Measurements from ENCODE around the gene SHC2. TPM values are rescaled to one million over a fixed set of nuclear protein-coding genes. Genes with fewer than 3 reads are reported as not detected.
A peak's percentile ranks its signal among the peaks of the same experiment; 100 is the strongest.

The SHC2 gene
- total and polyA plus RNA-seq, 2 donors from 2014 or later, result 10.7 to 24.4 TPM

DNA sequence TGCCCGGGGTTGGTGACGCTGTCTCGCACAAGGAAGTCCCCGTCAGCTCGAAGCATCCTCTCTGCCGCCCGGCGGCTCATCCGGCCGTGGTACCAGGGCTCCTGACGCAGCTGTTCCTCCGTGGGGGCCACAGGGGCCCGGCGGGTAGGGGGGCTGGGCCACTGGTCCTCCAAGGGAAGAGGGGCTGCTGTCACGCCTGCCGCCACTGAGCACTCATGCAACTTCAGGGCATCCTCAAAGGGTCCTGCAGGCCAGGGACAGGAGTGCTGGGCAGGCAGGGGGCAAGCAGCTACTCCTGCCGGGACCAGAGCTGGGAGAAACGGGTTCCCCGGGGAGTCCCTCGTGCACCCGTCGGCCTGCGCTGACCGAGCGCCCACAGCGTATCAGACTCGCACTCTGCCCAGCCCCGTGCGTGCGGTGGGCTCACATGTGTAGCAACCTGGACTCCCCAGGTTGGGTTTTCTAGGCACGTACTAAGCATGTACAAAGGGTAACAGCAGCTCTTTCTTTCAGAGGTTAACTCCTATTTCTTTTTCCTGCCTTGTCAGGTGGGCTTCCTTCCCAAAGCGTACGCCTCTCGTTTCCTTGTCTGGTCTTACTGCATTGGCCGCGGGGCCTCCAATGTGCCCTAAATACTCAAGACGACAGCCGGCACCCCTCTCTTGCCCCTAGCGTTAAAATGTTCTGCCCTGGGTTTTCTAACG is 38.5 kb downstream of the SHC2 start:
- no peak for FAIRE-seq
- TF ChIP-seq, protein P1, sequence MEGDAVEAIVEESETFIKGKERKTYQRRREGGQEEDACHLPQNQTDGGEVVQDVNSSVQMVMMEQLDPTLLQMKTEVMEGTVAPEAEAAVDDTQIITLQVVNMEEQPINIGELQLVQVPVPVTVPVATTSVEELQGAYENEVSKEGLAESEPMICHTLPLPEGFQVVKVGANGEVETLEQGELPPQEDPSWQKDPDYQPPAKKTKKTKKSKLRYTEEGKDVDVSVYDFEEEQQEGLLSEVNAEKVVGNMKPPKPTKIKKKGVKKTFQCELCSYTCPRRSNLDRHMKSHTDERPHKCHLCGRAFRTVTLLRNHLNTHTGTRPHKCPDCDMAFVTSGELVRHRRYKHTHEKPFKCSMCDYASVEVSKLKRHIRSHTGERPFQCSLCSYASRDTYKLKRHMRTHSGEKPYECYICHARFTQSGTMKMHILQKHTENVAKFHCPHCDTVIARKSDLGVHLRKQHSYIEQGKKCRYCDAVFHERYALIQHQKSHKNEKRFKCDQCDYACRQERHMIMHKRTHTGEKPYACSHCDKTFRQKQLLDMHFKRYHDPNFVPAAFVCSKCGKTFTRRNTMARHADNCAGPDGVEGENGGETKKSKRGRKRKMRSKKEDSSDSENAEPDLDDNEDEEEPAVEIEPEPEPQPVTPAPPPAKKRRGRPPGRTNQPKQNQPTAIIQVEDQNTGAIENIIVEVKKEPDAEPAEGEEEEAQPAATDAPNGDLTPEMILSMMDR (IDR thresholded peaks at IDR 0.05; ENCODE audit: borderline replicate concordance, extremely low read depth, insufficient read depth), result no peak
- no peaks in the 10 kb centered on the region for H3K36me3 ChIP-seq (ENCODE audit: control insufficient read depth in 2 of 3, insufficient read depth in 3 of 3, low read length in 3 of 3)
- intact Hi-C loops (cut with DNase I), result no loop called here
- no peaks in the 10 kb centered on the region for H3K9me3 ChIP-seq (ENCODE audit: control insufficient read depth in 2 of 3, insufficient read depth in 1 of 3, low read length in 3 of 3)
- no peak overlapping the region for H3K4me3 ChIP-seq (ENCODE audit: low read length in 3 of 3)
- no peak overlapping the region for H3K27ac ChIP-seq (ENCODE audit: low read depth in 2 of 2, low read length in 2 of 2)
- no peaks in the 10 kb centered on the region for H3K4me1 ChIP-seq (ENCODE audit: control insufficient read depth in 2 of 3, insufficient read depth in 2 of 3, low read depth in 1 of 3, low read length in 3 of 3)
- no peak overlapping the region for H3K9ac ChIP-seq (ENCODE audit: low read length in 3 of 3)
- DNase-seq, result no peak
- no peaks in the 10 kb centered on the region for H3K27me3 ChIP-seq (ENCODE audit: control insufficient read depth, insufficient read depth, low read length)

DNA sequence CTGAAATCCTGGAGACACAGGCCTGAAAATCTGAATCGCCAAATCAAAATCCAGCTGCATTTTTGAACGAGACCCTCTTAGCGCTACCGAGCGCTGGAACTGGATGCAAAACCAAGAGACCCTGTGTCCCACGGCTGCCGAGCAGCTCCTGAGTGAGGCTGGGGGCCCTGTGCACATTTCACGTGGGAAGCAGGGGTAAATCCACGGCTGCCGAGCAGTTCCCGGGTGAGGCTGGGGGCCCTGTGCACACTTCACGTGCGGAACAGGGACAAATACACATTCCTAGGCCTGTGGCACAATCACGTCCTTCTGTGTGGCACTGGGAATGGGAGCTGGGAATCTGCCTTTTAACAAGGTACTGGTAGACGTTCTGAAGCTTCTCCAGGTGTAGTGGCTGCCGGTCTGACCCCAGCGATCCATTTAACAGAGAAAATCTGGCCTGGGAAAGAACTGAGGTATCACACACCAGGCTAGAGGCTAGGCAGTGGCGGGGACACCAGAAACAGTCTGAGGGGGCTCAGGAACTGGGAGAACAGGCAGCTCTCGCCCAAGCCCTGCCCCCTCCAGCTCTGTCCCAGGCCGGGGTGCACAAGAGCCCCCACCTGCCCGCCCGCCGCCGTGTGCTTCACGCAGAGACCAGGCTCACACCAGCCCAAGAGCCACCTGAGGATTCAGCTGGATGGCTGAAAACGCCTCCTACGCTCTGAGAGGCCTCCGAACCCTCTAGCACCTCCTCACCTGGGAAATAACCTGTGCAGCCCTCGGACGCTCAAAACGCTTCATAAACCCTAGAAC is 40.9 kb downstream of the SHC2 start:
- H3K27ac ChIP-seq (ENCODE audit: low read depth in 2 of 2, low read length in 2 of 2), result no peak overlapping the region
- H3K4me3 ChIP-seq (ENCODE audit: low read length in 3 of 3), result no peak overlapping the region
- no peak overlapping the region for H3K9ac ChIP-seq (ENCODE audit: low read length in 3 of 3)
- intact Hi-C loops (cut with DNase I), result no loop called here
- DNase-seq, result peak in 1 of 5 donors; percentile 41
- no peak for FAIRE-seq
- H3K9me3 ChIP-seq (ENCODE audit: control insufficient read depth in 2 of 3, insufficient read depth in 1 of 3, low read length in 3 of 3), result no peaks in the 10 kb centered on the region
- TF ChIP-seq, protein P1 (IDR thresholded peaks at IDR 0.05; ENCODE audit: borderline replicate concordance, extremely low read depth, insufficient read depth), result no peak
- no peaks in the 10 kb centered on the region for H3K4me1 ChIP-seq (ENCODE audit: control insufficient read depth in 2 of 3, insufficient read depth in 2 of 3, low read depth in 1 of 3, low read length in 3 of 3)
- no peaks in the 10 kb centered on the region for H3K27me3 ChIP-seq (ENCODE audit: control insufficient read depth, insufficient read depth, low read length)
- H3K36me3 ChIP-seq (ENCODE audit: control insufficient read depth in 2 of 3, insufficient read depth in 3 of 3, low read length in 3 of 3), result no peaks in the 10 kb centered on the region

DNA sequence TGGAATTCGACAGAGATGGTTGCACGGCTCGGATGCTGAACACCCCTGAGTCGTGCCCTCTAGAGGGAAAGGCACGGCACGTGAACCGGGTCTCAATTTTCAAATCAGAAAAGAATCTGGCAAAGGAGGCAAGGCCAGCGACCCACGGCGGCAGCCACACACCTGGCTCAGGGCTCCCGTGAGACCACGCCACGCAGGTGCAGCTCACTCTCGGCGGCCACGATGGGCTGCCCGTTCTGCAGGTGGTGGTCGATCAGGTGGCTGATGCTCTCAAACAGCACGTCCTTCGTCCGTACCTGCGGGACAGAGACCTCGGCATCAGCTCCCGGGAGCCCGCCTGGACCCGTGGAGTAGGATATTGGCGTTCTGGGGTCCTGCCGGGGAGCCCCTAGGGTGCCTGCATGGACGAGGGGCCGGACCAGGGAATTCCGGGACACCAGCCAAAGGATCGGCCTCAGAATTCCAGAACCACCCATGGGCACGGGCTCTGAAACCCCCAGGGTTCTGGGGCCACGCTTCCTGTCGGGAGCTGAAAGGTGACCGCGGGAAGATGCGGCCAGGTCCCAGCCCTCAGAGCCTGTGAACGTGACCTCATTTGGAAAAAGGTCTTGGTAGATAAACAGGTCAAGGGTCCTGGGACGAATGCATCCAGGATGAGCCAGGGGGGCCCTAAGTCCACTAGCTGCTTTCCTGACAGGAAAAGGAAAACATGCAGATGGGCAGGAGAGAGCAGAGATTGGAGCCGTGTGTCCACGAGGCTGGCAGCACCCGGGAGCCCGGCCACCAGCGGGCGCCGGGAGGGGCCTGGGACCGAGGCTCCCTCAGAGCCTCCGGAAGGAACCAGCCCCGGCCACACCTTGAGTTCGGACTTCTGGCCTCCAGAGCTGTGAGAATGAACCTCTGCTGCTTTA is 41.8 kb downstream of the SHC2 start:
- Histone ChIP-seq H3K27ac (ENCODE audit: low read depth in 2 of 2, low read length in 2 of 2) (no peak overlapping the region), H3K9me3 (ENCODE audit: control insufficient read depth in 2 of 3, insufficient read depth in 1 of 3, low read length in 3 of 3) (no peaks in the 10 kb centered on the region), H3K36me3 (ENCODE audit: control insufficient read depth in 2 of 3, insufficient read depth in 3 of 3, low read length in 3 of 3) (no peaks in the 10 kb centered on the region), H3K9ac (ENCODE audit: low read length in 3 of 3) (no peak overlapping the region), H3K4me1 (ENCODE audit: control insufficient read depth in 2 of 3, insufficient read depth in 2 of 3, low read depth in 1 of 3, low read length in 3 of 3) (no peaks in the 10 kb centered on the region), H3K4me3 (ENCODE audit: low read length in 3 of 3) (no peak overlapping the region), H3K27me3 (ENCODE audit: control insufficient read depth, insufficient read depth, low read length) (no peaks in the 10 kb centered on the region)
- FAIRE-seq, result no peak
- DNase-seq, result peak in 1 of 5 donors; percentile 58
- TF ChIP-seq, protein P1 (IDR thresholded peaks at IDR 0.05; ENCODE audit: borderline replicate concordance, extremely low read depth, insufficient read depth), result no peak
- intact Hi-C loops (cut with DNase I), result no loop called here

All from kidney (tissue), 14 donors.